CD4-positive, alpha-beta memory T cell (primary cell): ENCODE measurements around the gene TMTC3. TPM values are rescaled to one million over a fixed set of nuclear protein-coding genes. Genes with fewer than 3 reads are reported as not detected.
"Not testable (repeated sequence)": the region's sequence is repeated elsewhere in the genome, so short reads cannot be mapped to it uniquely, and the experiment has no call there.

Experiments
- CTCF ChIA-PET: fragments of 350-600 bp; sonication (Branson Sonifier 250); formaldehyde crosslinking; loops from one replicate; lab custom pipeline; 2021; ENCODE audit warnings: inconsistent platforms; ENCODE audit not compliant: partially characterized antibody; lab: Charles Lee
- POLR2A ChIA-PET: fragments of 350-600 bp; sonication (Branson Sonifier 250); formaldehyde crosslinking; loops from one replicate; lab custom pipeline; 2021; ENCODE audit not compliant: partially characterized antibody; lab: Charles Lee
- DNase-seq, 5 donors: peaks; one replicate each; pipeline versions ENCODE4 v3.0.0 to v3.0.0-alpha.2; 2020 to 2022; ENCODE audit warnings: mixed read lengths in 1 of 5
- H3K27ac ChIP-seq: one replicate; pipeline ENCODE4 v1.7.0; 2013; ENCODE audit warnings: low read depth, low read length
- H3K27me3 ChIP-seq: 2 replicates; pipeline ENCODE4 v1.7.0; 2013; ENCODE audit warnings: mild to moderate bottlenecking, low read length, moderate library complexity; ENCODE audit not compliant: insufficient read depth
- H3K36me3 ChIP-seq: 2 replicates; pipeline ENCODE4 v1.7.0; 2013; ENCODE audit warnings: mild to moderate bottlenecking, low read length, moderate library complexity; ENCODE audit not compliant: insufficient read depth
- H3K4me1 ChIP-seq: 2 replicates; pipeline ENCODE4 v1.7.0; 2013; ENCODE audit warnings: mild to moderate bottlenecking, low read length, moderate library complexity; ENCODE audit not compliant: insufficient read depth
- H3K4me3 ChIP-seq, 2 donors: one replicate each; pipeline ENCODE4 v1.7.0; 2013; ENCODE audit warnings: low read length in 2 of 2, mild to moderate bottlenecking in 1 of 2
- H3K9me3 ChIP-seq, 2 donors: one replicate each; pipeline ENCODE4 v1.7.0; 2013; ENCODE audit warnings: low read length in 2 of 2, control low read depth in 1 of 2; ENCODE audit not compliant: control insufficient read depth in 1 of 2
- H3K27ac Mint-ChIP-seq, 7 donors: one replicate each; pipeline ENCODE4 v1.8.0; 2020 to 2021; ENCODE audit warnings: mixed read lengths in 7 of 7, mild to moderate bottlenecking in 6 of 7, inconsistent platforms in 3 of 7, moderate library complexity in 3 of 7
- H3K27me3 Mint-ChIP-seq, 2 donors: one replicate each; pipeline ENCODE4 v1.8.0; 2020 to 2021; ENCODE audit warnings: mixed read lengths in 2 of 2
- H3K36me3 Mint-ChIP-seq, 2 donors: one replicate each; pipeline ENCODE4 v1.8.0; 2020 to 2021; ENCODE audit warnings: mixed read lengths in 2 of 2, inconsistent platforms in 1 of 2, mild to moderate bottlenecking in 1 of 2
- H3K4me1 Mint-ChIP-seq, 4 donors: one replicate each; pipeline ENCODE4 v1.8.0; 2020 to 2021; ENCODE audit warnings: mixed read lengths in 4 of 4, mild to moderate bottlenecking in 1 of 4
- H3K4me3 Mint-ChIP-seq, 8 donors: one replicate each; pipeline ENCODE4 v1.8.0; 2020 to 2021; ENCODE audit warnings: mixed read lengths in 8 of 8, mild to moderate bottlenecking in 7 of 8, moderate library complexity in 6 of 8, inconsistent platforms in 3 of 8
- H3K9me3 Mint-ChIP-seq, 8 donors: one replicate each; pipeline ENCODE4 v1.8.0; 2020 to 2021; ENCODE audit warnings: mixed read lengths in 8 of 8, mild to moderate bottlenecking in 5 of 8, inconsistent platforms in 3 of 8, moderate library complexity in 1 of 8
- intact Hi-C: fragments of 100-400 bp; cut with micrococcal nuclease; formaldehyde crosslinking; loops from one replicate; pipeline ENCODE4 v1.15.1; 2023
- polyA plus RNA-seq, 2 donors: library from polyadenylated mRNA; unstranded; fragments of 300-500 nt; fragmentation: Illumina TruSeq; gene quantifications; one replicate each; pipeline ENCODE4 v1.2.3, GENCODE V29; 2021
- total RNA-seq, 2 experiments: library from RNA; stranded (reverse); gene quantifications; one replicate each; pipeline ENCODE4 v1.2.3, GENCODE V29; 2021

TMTC3 gene
- total and polyA plus RNA-seq, 4 experiments from 2014 or later, result 1.9 to 15.2 (median 6.8) TPM

- H3K27ac ChIP-seq, result no peak overlapping the region
- intact Hi-C loops, result no loop called here
- H3K27me3 Mint-ChIP-seq, result no peaks in the 10 kb centered on the region
- no peaks in the 10 kb centered on the region for H3K9me3 ChIP-seq
- DNase-seq, result peak in 1 of 5 donors; percentile 5
- H3K27ac Mint-ChIP-seq, result no peak overlapping the region
- ChIA-PET CTCF (no interaction called here), POLR2A (interaction anchor here (0.5 kb wide), 1 partner anchor 53 kb away, joined by 3 read pairs; no protein-coding TSS in a partner anchor)
- H3K4me3 Mint-ChIP-seq, result no peak overlapping the region
- H3K27me3 ChIP-seq, result no peaks in the 10 kb centered on the region
- H3K4me1 ChIP-seq, result no peaks in the 10 kb centered on the region
- no peaks in the 10 kb centered on the region for H3K4me1 Mint-ChIP-seq
- no peak overlapping the region for H3K4me3 ChIP-seq
- no peaks in the 10 kb centered on the region for H3K9me3 Mint-ChIP-seq
- H3K36me3 Mint-ChIP-seq, result peaks cover 19 to 22% of the 10 kb centered on the region in 2 donors
- H3K36me3 ChIP-seq, result peaks cover 6% of the 10 kb centered on the region
These were observed 15.0 kb upstream of the TMTC3 start for GRCh38 chr12:88127099-88127498.

- Mint-ChIP-seq H3K4me1 (peaks cover 0 to 4% (median 0%) of the 10 kb centered on the region in 4 donors), H3K27me3 (no peaks in the 10 kb centered on the region), H3K36me3 (peaks cover 19 to 28% of the 10 kb centered on the region in 2 donors), H3K4me3 (no peak overlapping the region), H3K27ac (no peak overlapping the region), H3K9me3 (no peaks in the 10 kb centered on the region)
- POLR2A ChIA-PET, result no interaction called here
- intact Hi-C loops, result loop anchor here (2.0 kb wide), 1 partner anchor 15 kb away; the partner anchor contains the start of genes CEP290 and TMTC3
- H3K4me1 ChIP-seq, result no peaks in the 10 kb centered on the region
- peaks cover 3% of the 10 kb centered on the region for H3K36me3 ChIP-seq
- no peaks in the 10 kb centered on the region for H3K27me3 ChIP-seq
- no peak for DNase-seq
- H3K9me3 ChIP-seq, result no peaks in the 10 kb centered on the region
- H3K4me3 ChIP-seq, result no peak overlapping the region
- CTCF ChIA-PET, result no interaction called here
- no peak overlapping the region for H3K27ac ChIP-seq
These were observed 14.3 kb upstream of the TMTC3 start for GRCh38 chr12:88127855-88128254.

- Mint-ChIP-seq H3K27me3 (no peaks in the 10 kb centered on the region), H3K4me3 (no peak overlapping the region), H3K27ac (peak overlapping the region in 1 of 7 donors; percentile 36), H3K4me1 (peaks cover 0 to 5% (median under 1%) of the 10 kb centered on the region in 4 donors), H3K36me3 (peaks cover 27 to 38% of the 10 kb centered on the region in 2 donors), H3K9me3 (peaks cover 0 to 2% (median 0%) of the 10 kb centered on the region in 8 donors)
- H3K4me3 ChIP-seq, result no peak overlapping the region
- H3K9me3 ChIP-seq, result no peaks in the 10 kb centered on the region
- H3K36me3 ChIP-seq, result peaks cover 3% of the 10 kb centered on the region
- H3K27me3 ChIP-seq, result no peaks in the 10 kb centered on the region
- H3K27ac ChIP-seq, result no peak overlapping the region
- intact Hi-C loops, result no loop called here
- CTCF ChIA-PET, result interaction anchor here (0.7 to 1.1 kb wide), 2 partner anchors 9 to 78 kb away, joined by 3 read pairs; no protein-coding TSS in a partner anchor
- no peaks in the 10 kb centered on the region for H3K4me1 ChIP-seq
- POLR2A ChIA-PET, result no interaction called here
- no peak for DNase-seq
These were observed 9.7 kb upstream of the TMTC3 start for GRCh38 chr12:88132392-88132791.

GRCh38 chr12:88133181-88133580 is 8.9 kb upstream of the TMTC3 start:
- peaks cover 30 to 43% of the 10 kb centered on the region in 2 donors for H3K36me3 Mint-ChIP-seq
- H3K9me3 Mint-ChIP-seq, CTCF ChIA-PET: not testable (repeated sequence)

GRCh38 chr12:88139711-88140110 is 2.4 kb upstream of the TMTC3 start:
- H3K9me3 ChIP-seq, H3K27ac ChIP-seq, H3K27ac Mint-ChIP-seq, H3K4me3 ChIP-seq, H3K36me3 ChIP-seq, POLR2A ChIA-PET, H3K9me3 Mint-ChIP-seq, DNase-seq, H3K27me3 Mint-ChIP-seq, H3K27me3 ChIP-seq, H3K4me3 Mint-ChIP-seq, CTCF ChIA-PET: not testable (repeated sequence)
- H3K4me1 Mint-ChIP-seq, result peaks cover 18 to 44% (median 29%) of the 10 kb centered on the region in 4 donors
- intact Hi-C loops, result loop anchor here (5.0 kb wide), 1 partner anchor 1213 kb away; the partner anchor contains the start of gene DUSP6
- peaks cover 11 to 28% of the 10 kb centered on the region in 2 donors for H3K36me3 Mint-ChIP-seq
- peaks cover 22% of the 10 kb centered on the region for H3K4me1 ChIP-seq

More at GRCh38 chr12:88133181-88133580, 8.9 kb upstream of the TMTC3 start:
- H3K27me3 Mint-ChIP-seq, H3K4me3 Mint-ChIP-seq, H3K4me1 Mint-ChIP-seq, H3K9me3 ChIP-seq, H3K4me3 ChIP-seq, POLR2A ChIA-PET, H3K4me1 ChIP-seq, H3K36me3 ChIP-seq, DNase-seq, H3K27ac ChIP-seq, intact Hi-C loops, H3K27me3 ChIP-seq: not testable (repeated sequence)
- H3K27ac Mint-ChIP-seq, result peak overlapping the region in 1 of 7 donors; percentile 29

- H3K27ac Mint-ChIP-seq, result peak overlapping the region; percentile 90 to 99 (median 98)
- H3K4me3 Mint-ChIP-seq, result peak overlapping the region; percentile 94 to 98 (median 96)
These were observed 708 bp upstream of the TMTC3 start for GRCh38 chr12:88141425-88141773.

GRCh38 chr12:88142610-88142991 is 494 bp downstream of the TMTC3 start:
- H3K4me1 ChIP-seq, result peaks cover 29% of the 10 kb centered on the region
- intact Hi-C loops, result loop anchor here (1.0 to 5.0 kb wide), 5 partner anchors 14 to 1383 kb away; partner anchors contain the start of gene DUSP6
- no peaks in the 10 kb centered on the region for H3K27me3 Mint-ChIP-seq
- peak overlapping the region; percentile 87 to 88 for H3K4me3 ChIP-seq
- H3K27ac Mint-ChIP-seq, result peak overlapping the region; percentile 90 to 99 (median 98)
- H3K9me3 ChIP-seq, result no peaks in the 10 kb centered on the region
- H3K27ac ChIP-seq, result peak overlapping the region; percentile 76
- POLR2A ChIA-PET, result interaction anchor here (1.3 to 1.7 kb wide), 3 partner anchors 107 to 1721 kb away, joined by 3 to 10 read pairs (median 3); partner anchors contain the start of gene GALNT4
- H3K36me3 Mint-ChIP-seq, result peaks cover 5 to 19% of the 10 kb centered on the region in 2 donors
- peak overlapping the region; percentile 94 to 98 (median 96) for H3K4me3 Mint-ChIP-seq
- CTCF ChIA-PET, result interaction anchor here (0.7 to 0.8 kb wide), 2 partner anchors 31 to 1382 kb away, joined by 3 to 4 read pairs; partner anchors contain the start of gene GALNT4
- H3K4me1 Mint-ChIP-seq, result peaks cover 29 to 50% (median 42%) of the 10 kb centered on the region in 4 donors
- no peaks in the 10 kb centered on the region for H3K36me3 ChIP-seq
- DNase-seq, result peak in 1 of 5 donors; percentile 49
- H3K9me3 Mint-ChIP-seq, result no peaks in the 10 kb centered on the region
- H3K27me3 ChIP-seq, result no peaks in the 10 kb centered on the region

More at GRCh38 chr12:88141425-88141773, 708 bp upstream of the TMTC3 start:
- Mint-ChIP-seq H3K36me3 (peaks cover 11 to 24% of the 10 kb centered on the region in 2 donors), H3K27me3 (no peaks in the 10 kb centered on the region), H3K4me1 (peaks cover 27 to 52% (median 41%) of the 10 kb centered on the region in 4 donors), H3K9me3 (no peaks in the 10 kb centered on the region)
- no peak for DNase-seq
- Histone ChIP-seq H3K4me3 (peak overlapping the region; percentile 87 to 88), H3K27me3 (no peaks in the 10 kb centered on the region), H3K27ac (peak overlapping the region; percentile 76), H3K4me1 (peaks cover 29% of the 10 kb centered on the region), H3K9me3 (no peaks in the 10 kb centered on the region), H3K36me3 (no peaks in the 10 kb centered on the region)
- POLR2A ChIA-PET, result interaction anchor here (0.7 to 1.7 kb wide), 3 partner anchors 106 to 1723 kb away, joined by 3 to 10 read pairs (median 3); partner anchors contain the start of gene GALNT4
- intact Hi-C loops, result loop anchor here (5.0 kb wide), 1 partner anchor 1211 kb away; the partner anchor contains the start of gene DUSP6
- CTCF ChIA-PET, result no interaction called here
